Muscle layer of colon (tissue), 2 donors: ENCODE results near the gene PPP1R3E.

ENCODE experiments used
- H3K27ac ChIP-seq: one replicate; pipeline ENCODE4 v1.7.0; 2013; ENCODE audit warnings: low read depth, mild to moderate bottlenecking, low read length, moderate library complexity
- H3K27me3 ChIP-seq, 2 donors: one replicate each; pipeline ENCODE4 v1.7.0; 2013; ENCODE audit warnings: low read length in 2 of 2, mild to moderate bottlenecking in 2 of 2; ENCODE audit not compliant: insufficient read depth in 2 of 2, control insufficient read depth in 1 of 2
- H3K36me3 ChIP-seq: one replicate; pipeline ENCODE4 v1.7.0; 2013; ENCODE audit warnings: mild to moderate bottlenecking, low read length; ENCODE audit not compliant: insufficient read depth
- H3K4me1 ChIP-seq: one replicate; pipeline ENCODE4 v1.7.0; 2013; ENCODE audit warnings: mild to moderate bottlenecking, low read length; ENCODE audit not compliant: insufficient read depth
- H3K4me3 ChIP-seq, 2 donors: one replicate each; pipeline ENCODE4 v1.7.0; 2013; ENCODE audit warnings: low read length in 2 of 2, low read depth in 1 of 2, mild to moderate bottlenecking in 1 of 2, moderate library complexity in 1 of 2
- H3K9ac ChIP-seq: one replicate; pipeline ENCODE4 v1.7.0; 2013; ENCODE audit warnings: low read length
- H3K9me3 ChIP-seq: one replicate; pipeline ENCODE4 v1.7.0; 2013; ENCODE audit warnings: mild to moderate bottlenecking, low read length
- donor health status: abdominal sarcoma.
- donor health status: Adenocarcinoma of cecum.

The PPP1R3E gene

GRCh38 chr14:23252420-23253333 is 50.0 kb downstream of the PPP1R3E start:
- no peaks in the 10 kb centered on the region for H3K9me3 ChIP-seq
- H3K4me1 ChIP-seq = no peaks in the 10 kb centered on the region
- H3K9ac ChIP-seq = no peak overlapping the region
- H3K27ac ChIP-seq = no peak overlapping the region
- H3K4me3 ChIP-seq = no peak overlapping the region
- no peaks in the 10 kb centered on the region for H3K36me3 ChIP-seq
- H3K27me3 ChIP-seq = no peaks in the 10 kb centered on the region

GRCh38 chr14:23252006-23252405 is 50.7 kb downstream of the PPP1R3E start:
- H3K4me3 ChIP-seq = no peak overlapping the region
- no peaks in the 10 kb centered on the region for H3K9me3 ChIP-seq
- no peak overlapping the region for H3K9ac ChIP-seq
- no peak overlapping the region for H3K27ac ChIP-seq
- no peaks in the 10 kb centered on the region for H3K36me3 ChIP-seq
- no peaks in the 10 kb centered on the region for H3K4me1 ChIP-seq
- no peaks in the 10 kb centered on the region for H3K27me3 ChIP-seq

- no peak overlapping the region for H3K9ac ChIP-seq
- H3K27me3 ChIP-seq = no peaks in the 10 kb centered on the region
- H3K27ac ChIP-seq = no peak overlapping the region
- no peaks in the 10 kb centered on the region for H3K9me3 ChIP-seq
- no peaks in the 10 kb centered on the region for H3K4me1 ChIP-seq
- no peak overlapping the region for H3K4me3 ChIP-seq
- no peaks in the 10 kb centered on the region for H3K36me3 ChIP-seq
These were observed 52.8 kb downstream of the PPP1R3E start for GRCh38 chr14:23249824-23250223.

- Histone ChIP-seq H3K27me3 (no peaks in the 10 kb centered on the region), H3K4me3 (no peak overlapping the region), H3K27ac (no peak overlapping the region), H3K9me3 (no peaks in the 10 kb centered on the region), H3K36me3 (no peaks in the 10 kb centered on the region), H3K4me1 (no peaks in the 10 kb centered on the region), H3K9ac (no peak overlapping the region)
These were observed 54.1 kb downstream of the PPP1R3E start for GRCh38 chr14:23248601-23249000.
